ENCODE measurements around the gene CBFA2T3.

CBFA2T3 gene

DNA sequence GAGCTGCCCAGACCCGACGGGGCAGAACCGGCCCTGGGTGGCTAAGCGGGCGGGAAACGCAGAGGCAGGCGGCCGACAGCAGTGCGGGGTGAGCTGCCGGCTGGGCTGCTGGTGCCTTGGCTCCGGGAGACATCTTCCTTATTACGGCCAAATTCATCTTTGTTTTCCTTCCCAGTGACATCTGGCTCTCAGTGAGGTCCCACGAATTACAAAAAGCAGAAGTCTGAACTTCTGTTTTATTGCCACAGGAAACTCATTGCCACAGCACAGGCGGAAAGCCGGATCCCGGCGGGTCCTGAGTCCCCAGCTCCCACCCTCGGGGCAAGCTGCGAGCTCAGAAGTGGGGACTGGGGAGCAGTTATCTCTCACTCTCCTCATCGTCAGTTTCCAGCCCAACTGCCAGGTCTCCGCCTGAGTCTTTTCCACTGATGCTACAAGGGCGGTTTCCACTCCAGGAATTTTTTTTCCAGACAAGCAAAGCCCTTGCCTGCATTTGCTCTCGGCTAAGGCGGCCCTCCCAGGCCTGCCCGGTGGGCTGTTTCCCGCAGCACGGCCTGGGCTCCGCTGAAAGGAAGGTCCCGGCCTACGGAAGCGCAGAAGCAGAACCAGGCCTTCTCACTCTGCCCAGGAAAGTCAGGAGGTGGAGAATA is 40.3 kb downstream of the CBFA2T3 start:
- peak; percentile 80 for DNase-seq

GRCh38 chr16:88936008-88936555 is 40.9 kb downstream of the CBFA2T3 start:
- no peak for DNase-seq

DNA sequence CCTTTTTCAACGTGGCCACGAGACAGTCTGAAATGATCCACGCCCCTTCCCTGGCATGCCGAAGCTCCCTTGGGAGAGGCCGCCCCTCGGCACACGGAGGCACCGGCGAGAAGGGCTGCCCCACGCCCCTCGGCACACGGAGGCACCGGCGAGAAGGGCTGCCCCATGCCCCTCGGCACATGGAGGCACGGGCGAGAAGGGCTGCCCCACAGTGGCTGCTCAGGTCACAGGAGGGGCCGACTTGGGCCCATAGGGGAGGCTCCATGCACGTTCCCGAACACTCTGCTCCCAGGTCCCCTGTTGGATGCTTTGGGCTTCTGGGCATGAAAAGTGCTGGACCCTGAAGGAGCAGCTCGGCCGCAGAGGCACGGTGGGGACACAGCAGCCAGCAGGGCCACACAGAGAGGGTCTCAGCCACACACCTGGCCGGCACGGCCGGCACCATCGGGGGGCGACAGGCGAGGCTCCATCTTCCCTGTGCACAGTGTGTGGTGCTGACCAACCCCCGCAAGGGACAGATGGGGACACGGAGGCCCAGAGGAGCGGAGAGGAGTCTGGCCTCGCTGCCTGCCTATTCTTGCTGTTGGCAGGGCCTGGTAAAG is 42.8 kb downstream of the CBFA2T3 start:
- no peak for DNase-seq

DNA sequence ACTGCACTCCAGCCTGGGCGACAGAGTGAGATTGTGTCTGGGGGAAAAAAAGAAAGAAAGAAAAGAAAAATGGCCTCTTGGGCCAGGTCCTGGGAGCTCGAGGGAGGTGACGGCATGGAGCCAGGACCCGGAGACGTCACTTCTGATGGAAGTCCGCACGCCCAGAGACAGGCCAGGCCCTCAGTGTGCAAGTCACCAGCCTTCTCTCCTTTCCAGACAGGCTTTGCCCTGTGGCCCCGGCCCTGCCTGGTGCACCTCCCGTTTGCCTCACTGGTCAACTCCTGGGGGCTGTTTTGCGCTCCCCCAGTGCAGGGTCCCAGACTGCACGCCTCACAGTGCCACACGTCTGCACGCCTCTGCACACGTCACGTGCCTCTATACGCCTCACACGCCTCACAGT is 44.1 kb downstream of the CBFA2T3 start:
- DNase-seq: no peak

DNA sequence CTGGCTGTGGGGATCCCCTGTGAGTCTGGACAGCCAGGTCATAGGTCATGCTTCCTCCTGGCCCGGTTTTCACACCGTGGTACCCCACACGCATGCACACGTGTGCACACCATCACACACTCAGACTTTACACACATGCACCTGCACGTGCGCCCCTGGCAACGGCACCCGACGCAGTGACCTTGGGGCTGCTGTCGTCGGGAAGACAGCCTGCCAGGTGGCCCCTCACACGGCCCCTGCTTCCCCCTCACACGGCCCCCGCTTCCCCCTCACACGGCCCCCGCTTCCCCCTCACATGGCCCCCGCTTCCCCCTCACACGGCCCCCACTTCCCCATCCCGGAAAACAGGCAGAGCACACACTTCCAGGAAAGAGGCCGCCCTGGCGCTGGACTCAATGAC is 45.1 kb downstream of the CBFA2T3 start:
- no peak for DNase-seq

- DNase-seq: no peak
Observed at GRCh38 chr16:88931373-88931900, 45.6 kb downstream of the CBFA2T3 start.

DNA sequence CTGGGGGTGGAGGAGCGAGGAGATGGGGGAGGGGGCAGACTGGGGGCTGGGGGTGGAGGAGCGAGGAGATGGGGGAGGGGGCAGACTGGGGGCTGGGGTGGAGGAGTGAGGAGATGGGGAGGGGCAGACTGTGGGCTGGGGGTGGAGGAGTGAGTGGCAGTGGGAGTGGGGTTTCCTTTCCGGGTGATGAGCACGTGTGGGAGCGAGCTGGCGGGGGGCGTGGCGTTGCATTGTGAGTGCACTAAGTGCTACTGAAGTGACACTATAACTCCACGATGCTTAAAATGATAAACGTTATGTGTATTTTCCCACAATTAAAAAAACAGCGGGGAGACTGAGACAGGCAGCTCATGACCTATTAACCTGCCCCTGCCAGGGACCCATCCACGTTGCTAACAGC is 46.3 kb downstream of the CBFA2T3 start:
- DNase-seq: no peak

GRCh38 chr16:88929091-88929445 is 47.9 kb downstream of the CBFA2T3 start:
- no peak for DNase-seq

GRCh38 chr16:88928405-88929090 is 48.5 kb downstream of the CBFA2T3 start:
- DNase-seq: no peak

DNA sequence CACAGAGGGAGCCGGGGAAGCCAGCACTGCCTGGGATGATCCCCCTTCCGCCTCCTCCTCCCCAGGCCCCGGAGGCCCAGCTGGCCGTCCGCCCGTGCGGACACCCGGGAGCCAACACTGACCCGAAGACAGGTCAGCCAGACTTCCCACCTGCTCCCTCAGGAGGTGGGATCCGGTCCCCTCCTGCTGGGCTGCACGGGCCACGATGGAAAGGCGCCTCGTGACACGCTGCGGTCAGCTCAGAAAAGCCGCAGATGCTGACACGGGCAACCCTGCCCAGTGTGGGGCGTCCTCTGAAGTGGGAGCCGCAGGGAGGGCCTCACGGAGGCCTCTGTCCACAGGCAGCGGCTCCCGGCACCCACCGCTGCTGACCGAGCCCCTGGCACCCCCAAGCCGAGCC is 49.3 kb downstream of the CBFA2T3 start:
- no peak for DNase-seq

GRCh38 chr16:88927010-88927409 is 50.0 kb downstream of the CBFA2T3 start:
- no peak for DNase-seq

DNA sequence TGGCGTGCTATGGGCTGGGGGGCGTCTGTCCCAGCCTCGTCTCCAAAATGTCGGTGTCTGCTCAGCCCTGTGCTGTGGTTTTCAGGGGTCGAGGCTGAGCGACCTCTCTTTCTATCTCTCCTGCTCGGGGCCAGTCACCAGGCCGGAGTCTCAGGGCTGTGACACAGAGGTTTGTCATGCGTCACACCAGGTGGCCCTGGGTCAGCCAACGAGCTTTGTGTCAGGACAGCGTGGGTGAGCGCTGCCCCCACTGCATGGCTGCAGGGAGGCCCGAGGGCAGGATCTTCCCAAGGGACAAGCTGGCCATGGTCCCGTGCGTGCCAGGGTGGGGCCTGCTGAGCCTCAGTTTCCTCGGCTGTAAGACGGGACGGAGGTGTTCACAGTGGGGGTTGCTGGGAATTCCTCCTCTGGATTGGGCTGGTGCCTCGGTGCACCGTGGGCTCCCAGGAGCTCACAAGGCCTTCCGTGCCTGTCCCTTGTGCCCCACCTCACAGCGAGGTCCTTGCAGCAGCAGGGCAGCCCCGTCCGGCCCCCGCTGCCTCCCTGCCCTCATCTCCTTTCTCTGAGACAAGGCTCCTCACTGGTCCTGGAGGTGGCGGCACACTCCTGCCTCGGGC is 50.5 kb downstream of the CBFA2T3 start:
- DNase-seq: no peak

GRCh38 chr16:88925540-88925887 is 51.5 kb downstream of the CBFA2T3 start:
- DNase-seq: no peak

GRCh38 chr16:88924834-88925539 is 52.0 kb downstream of the CBFA2T3 start:
- DNase-seq: no peak

DNA sequence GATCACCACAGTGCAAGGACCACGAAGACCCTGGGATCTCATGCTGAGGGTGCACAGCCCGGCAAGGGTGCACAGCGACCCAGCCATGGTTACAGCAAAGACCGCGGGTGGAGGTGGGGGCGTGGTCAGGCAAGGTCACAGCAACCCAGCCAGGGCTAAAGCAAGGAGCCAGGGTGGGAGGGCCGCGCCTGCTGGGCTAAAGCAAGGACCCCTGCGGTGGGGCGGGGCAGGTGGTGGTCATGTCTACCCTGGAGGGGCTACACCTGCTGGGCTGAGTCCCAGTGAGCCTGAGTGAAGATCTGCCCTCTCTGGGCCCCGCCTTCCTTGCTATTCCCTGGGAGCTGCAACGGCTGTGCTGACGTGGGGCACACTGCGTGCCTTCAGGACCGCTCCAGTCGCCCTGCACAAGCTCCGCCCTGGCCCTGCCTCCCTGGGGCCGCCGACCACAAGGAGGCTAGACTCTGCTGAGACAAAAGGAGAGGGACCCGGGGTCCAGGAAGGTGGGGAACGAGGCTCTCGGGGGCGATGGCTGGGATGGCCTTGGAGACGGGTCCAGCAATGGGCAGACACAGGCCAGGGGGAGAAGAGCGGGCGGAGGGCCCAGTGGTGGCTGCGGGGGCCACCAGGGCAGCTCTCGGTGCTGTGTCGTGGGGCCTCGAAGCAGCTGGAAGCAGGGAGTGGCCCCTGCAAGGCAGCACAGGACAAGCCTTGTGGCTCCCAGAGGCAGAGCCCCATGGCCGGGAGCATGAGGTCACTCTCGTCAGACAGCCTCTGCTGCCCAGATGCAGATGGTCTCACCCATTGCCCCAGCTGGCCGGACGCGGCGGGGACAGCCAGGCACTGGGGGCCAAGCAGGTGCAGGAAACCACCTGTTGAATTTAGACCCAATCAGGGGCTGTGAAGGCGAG is 52.8 kb downstream of the CBFA2T3 start:
- no peak for DNase-seq

GRCh38 chr16:88923450-88923849 is 53.6 kb downstream of the CBFA2T3 start:
- no peak for DNase-seq

GRCh38 chr16:88922826-88923410 is 54.1 kb downstream of the CBFA2T3 start:
- no peak for DNase-seq

- peak; percentile 45 for DNase-seq
Observed at GRCh38 chr16:88922114-88922825, 54.7 kb downstream of the CBFA2T3 start.

- no peak for DNase-seq
Observed at GRCh38 chr16:88921591-88921990, 55.4 kb downstream of the CBFA2T3 start.

All from suppressor macrophage treated with lipopolysaccharide for 4 hours (primary cell).